Measurements from ENCODE around the gene LRRC8D.

DNA sequence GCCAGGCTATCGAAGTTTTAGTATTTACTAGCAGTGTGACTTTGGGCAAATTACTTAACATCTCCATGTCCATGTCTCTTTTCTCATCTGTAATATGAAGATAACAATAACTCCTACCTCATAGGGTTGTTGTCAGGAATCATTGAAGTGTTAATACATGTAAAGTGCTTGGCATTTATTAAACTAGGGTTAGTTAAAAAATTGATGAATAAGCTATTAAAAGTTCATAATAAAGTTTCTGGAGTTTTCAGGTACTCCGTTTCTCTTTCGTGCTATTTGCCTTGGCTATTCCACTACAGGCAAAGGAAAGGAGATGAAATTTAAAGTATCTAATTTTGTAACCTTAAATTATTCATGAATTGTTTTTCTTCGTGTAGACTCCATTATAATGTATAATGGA, 16.7 kb downstream of the LRRC8D start:
- TF ChIP-seq, protein P1, sequence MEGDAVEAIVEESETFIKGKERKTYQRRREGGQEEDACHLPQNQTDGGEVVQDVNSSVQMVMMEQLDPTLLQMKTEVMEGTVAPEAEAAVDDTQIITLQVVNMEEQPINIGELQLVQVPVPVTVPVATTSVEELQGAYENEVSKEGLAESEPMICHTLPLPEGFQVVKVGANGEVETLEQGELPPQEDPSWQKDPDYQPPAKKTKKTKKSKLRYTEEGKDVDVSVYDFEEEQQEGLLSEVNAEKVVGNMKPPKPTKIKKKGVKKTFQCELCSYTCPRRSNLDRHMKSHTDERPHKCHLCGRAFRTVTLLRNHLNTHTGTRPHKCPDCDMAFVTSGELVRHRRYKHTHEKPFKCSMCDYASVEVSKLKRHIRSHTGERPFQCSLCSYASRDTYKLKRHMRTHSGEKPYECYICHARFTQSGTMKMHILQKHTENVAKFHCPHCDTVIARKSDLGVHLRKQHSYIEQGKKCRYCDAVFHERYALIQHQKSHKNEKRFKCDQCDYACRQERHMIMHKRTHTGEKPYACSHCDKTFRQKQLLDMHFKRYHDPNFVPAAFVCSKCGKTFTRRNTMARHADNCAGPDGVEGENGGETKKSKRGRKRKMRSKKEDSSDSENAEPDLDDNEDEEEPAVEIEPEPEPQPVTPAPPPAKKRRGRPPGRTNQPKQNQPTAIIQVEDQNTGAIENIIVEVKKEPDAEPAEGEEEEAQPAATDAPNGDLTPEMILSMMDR (IDR thresholded peaks at IDR 0.05), result no peak
- no peak for TF ChIP-seq POLR2A (IDR thresholded peaks at IDR 0.05)
